GM21825 (cell line): Measurements from ENCODE around the gene CBR4.
A peak's percentile ranks its signal among the peaks of the same experiment; 100 is the strongest.

ENCODE experiments used
- ATAC-seq: cut with Tn5 transposase; IDR thresholded peaks from one replicate; pipeline ENCODE4 v1.9.1; 2021; ENCODE audit warnings: mild to moderate bottlenecking, moderate library complexity; ENCODE audit not compliant: unreplicated experiment

The CBR4 gene

GRCh38 chr4:169010125-169011023 is at the start of gene CBR4:
CBR4 (minus strand) TSS chr4:169010255; CDS start chr4:169010089, 166 bp downstream.
- ATAC-seq: peak; percentile 99

- no peak for ATAC-seq
Observed at GRCh38 chr4:169059306-169060211, 49.5 kb upstream of the CBR4 start.

DNA sequence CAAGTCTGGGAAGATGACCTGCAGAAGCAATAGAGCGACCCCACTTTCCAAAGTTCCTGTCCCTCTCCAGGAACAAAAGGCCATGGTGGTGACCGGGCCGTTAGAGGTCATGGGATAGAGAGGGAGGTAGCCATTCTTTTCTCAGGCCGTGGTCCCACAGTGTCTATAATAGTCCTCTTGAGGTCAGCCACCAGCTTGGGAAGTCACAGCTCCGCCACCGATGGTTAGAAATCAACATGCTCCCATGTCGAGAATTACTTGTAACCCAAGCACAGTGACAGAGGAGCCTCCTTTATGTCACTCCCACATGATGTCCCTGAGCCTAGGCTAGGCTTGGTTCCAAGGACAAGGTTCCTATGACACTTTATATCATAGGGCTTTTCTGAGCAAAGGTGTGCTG is 48.3 kb upstream of the CBR4 start:
- no peak for ATAC-seq

GRCh38 chr4:169054879-169055278 is 44.8 kb upstream of the CBR4 start:
- no peak for ATAC-seq

DNA sequence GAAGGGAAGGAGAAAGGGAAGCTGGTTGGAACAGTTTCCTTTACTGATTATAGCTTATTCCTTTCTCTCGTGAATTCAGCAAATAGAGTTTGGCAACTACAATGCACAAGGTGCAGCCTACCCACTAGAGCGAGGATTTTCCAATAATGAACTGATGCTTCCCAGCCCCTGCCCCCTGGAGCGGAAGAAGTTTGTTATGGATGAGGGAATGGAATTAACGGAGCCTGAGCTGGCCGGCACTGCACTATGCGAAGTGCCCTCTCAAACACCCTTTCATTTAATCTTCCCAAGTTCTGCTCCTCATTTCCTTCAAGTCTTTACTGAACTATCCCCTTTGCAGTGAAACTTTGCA is 42.5 kb upstream of the CBR4 start:
- ATAC-seq: no peak

DNA sequence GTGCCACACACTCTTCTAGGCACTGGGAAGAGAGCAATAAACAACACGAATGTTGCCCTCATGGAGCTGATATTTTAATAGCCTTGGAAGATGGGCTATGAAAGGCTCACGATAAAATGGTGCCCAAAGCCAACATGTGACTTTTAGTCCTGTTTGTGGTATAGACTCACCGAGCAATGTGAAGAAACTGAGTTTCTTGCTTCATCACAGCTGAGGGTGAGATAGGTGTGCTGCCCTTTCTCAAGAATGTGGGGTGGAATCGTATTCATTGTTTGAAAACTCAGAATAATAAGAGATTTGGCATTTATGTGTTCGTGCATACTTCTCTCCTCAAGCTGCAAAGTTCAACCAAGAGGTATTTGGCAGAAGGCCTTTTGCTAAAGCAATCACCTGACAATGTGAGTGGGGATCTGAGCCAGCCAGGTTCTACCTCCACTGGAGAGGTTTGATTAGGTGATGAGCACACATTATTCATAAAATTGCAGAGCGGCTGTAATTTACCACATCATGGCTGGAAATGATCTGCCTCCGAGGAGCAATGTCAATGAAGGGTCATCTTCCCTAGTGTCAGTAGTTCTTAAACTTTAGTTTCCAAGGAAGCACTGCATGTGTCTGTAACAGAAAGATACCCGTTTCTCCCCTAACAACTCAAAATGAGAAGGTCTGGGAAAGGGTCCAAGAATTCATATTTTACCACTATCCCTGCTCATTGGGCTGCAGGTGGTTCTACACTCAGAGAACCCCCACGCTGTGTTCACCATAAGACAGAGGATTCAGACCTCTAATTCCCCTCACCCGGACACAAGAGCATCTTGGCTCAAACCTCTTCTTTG is 41.9 kb upstream of the CBR4 start:
- ATAC-seq: no peak

DNA sequence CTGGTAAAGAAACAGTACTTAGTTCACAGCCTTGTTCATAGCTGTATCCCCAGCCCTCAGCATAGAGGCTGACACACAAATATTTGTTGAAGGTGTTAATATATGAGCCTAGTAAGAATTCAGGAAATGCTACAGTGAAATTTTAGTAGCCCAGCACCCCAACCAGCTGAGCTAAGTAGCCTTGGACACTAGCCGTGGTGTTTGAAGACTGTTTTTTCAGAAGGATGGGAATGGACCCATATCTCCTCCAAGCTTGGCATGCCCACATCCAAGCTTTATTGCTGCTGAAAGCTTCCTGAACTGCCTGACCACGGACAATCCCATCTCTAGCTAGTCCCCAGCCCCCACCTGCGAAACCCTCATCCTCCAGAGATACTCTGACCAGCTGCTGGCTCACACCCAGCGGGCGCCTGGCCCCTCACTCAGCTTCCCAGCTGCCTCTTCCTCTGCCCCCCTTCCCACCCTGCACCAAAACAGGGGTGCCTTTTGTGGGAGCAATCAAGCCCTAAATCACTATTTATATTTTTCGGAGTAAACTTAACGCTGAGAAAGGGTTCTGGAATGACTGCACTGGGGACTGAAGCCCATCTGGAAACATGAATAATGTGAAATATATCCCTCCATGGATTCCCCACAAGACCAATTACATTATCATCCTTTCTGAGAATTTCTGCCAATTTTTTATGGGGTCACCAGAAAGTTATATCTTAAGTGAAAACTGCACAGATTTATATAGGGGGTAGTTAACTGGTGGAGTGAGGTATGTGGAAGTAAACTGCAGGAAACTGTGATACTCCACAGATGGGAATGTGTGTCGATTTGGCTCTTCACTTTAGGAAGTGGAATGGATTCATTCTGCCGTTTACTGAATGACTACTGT is 41.1 kb upstream of the CBR4 start:
- no peak for ATAC-seq

- no peak for ATAC-seq
Observed at GRCh38 chr4:169050284-169050683, 40.2 kb upstream of the CBR4 start.

DNA sequence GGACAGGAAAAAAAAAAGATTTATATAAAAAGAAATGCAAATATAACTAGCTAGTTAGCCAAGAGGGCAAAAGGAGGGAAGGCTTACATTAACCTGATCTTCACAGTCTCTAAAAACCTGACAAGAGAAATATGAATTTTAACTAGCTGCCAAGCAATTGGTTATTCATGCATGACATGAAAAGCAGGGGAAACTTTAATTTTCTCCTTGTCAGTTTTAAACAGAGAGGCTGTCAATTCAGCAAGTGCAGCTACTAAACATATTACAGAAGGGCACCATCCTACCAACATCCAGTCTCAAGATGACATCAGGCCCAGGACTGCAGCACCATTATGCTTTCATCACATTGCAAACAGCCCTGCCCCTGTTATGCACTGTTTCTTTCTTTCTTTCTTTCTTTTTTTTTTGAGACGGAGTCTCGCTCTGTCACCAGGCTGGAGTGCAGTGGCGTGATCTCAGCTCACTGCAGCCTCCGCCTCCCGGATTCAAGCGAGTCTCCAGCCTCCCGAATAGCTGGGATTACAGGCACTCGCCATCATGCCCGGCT is 38.9 kb upstream of the CBR4 start:
- ATAC-seq: no peak

GRCh38 chr4:169047956-169048355 is 37.9 kb upstream of the CBR4 start:
- ATAC-seq: no peak

GRCh38 chr4:169045862-169046584 is 36.0 kb upstream of the CBR4 start:
- no peak for ATAC-seq

DNA sequence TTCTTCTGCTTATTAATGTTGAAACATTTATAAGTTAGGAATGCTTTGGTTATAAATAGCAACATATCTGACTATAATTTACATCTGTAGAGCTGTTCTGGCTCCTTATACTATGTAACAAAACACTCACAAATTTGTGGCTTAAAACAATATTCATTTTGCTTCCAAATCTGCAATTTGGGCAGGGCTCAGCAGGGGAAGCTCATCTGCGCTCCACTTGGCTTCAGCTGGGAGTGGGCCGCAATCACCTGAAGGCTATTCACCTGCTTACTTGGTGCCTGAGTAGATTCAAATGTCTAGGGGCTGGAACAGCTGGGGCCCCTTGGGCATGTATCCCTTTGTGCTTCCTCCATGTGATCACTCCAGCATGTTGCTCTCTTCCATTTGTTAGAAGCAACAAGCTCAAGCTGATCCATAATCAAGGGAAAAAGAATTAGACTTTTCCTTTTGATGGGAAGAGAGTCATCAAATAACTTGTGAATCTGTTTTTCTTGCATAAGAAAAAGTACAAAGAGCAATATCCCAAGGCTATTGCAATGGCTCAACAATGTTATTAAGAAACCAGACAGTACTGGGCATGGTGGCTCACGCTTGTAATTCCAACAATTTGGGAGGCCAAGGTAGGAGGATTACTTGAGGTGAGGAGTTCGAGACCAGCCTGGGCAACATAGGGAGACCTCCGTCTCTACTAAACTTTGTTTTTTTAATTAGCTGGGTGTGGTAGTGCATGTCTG is 34.8 kb upstream of the CBR4 start:
- no peak for ATAC-seq

DNA sequence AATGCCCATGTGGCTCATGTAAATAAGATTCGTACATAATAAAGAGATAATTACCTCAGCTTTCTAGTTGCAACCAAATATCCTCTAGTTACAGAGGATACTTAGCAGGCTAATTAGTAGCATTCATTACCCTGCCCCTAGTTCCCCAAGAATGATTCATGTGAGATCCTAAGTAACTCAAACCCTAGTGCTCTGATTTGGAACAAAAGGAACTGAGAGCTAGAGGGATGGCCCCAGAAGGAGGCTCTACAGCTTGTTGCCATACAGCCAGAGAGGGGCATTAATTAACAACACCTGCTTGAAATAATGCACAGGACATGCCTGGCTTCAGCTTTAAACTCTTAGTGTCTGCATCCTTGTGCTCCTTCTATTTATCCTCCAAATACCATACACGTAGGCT is 32.6 kb upstream of the CBR4 start:
- ATAC-seq: no peak

- ATAC-seq: no peak
Observed at GRCh38 chr4:169040559-169041261, 30.7 kb upstream of the CBR4 start.

- ATAC-seq: no peak
Observed at GRCh38 chr4:169039251-169039954, 29.3 kb upstream of the CBR4 start.

DNA sequence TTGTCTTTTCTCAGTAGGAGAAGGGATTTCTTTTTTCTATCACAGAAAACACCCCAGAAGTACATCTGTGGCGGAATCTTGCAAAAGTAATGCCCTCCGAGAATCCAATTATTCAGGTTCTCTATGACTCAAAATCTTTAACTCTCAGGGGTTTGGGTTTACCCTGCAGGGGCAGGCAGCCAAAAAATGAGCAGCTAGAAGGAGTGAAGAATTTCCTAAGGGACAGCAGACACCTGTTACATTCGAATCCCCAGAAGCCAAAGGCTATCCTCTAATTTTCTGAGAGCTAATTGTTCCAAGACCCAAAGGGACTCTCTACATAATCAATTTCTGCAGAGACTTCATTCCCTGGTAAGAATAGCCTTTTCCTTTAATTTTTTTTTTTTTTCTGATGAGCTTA is 27.5 kb upstream of the CBR4 start:
- ATAC-seq: no peak
